Skeletal muscle tissue (tissue), 4 donors: ENCODE measurements around the gene PPARG. TPM values are rescaled to one million over a fixed set of nuclear protein-coding genes. Genes with fewer than 3 reads are reported as not detected.

Source experiments
- H3K27ac ChIP-seq: one replicate; pipeline ENCODE4 v1.7.0; 2013; ENCODE audit warnings: mild to moderate bottlenecking, low read depth, low read length, inconsistent platforms
- H3K27me3 ChIP-seq, 3 donors: one replicate each; pipeline ENCODE4 v1.7.0; 2013; ENCODE audit warnings: low read length in 3 of 3; ENCODE audit not compliant: control insufficient read depth in 3 of 3, insufficient read depth in 3 of 3
- H3K36me3 ChIP-seq, 3 donors: one replicate each; pipeline ENCODE4 v1.7.0; 2013; ENCODE audit warnings: low read length in 3 of 3; ENCODE audit not compliant: control insufficient read depth in 3 of 3, insufficient read depth in 3 of 3
- H3K4me1 ChIP-seq, 3 donors: one replicate each; pipeline ENCODE4 v1.7.0; 2013; ENCODE audit warnings: low read length in 3 of 3, mild to moderate bottlenecking in 3 of 3; ENCODE audit not compliant: control insufficient read depth in 3 of 3, insufficient read depth in 3 of 3
- H3K4me3 ChIP-seq, 3 donors: one replicate each; pipeline ENCODE4 v1.7.0; 2013; ENCODE audit warnings: low read length in 3 of 3
- H3K9ac ChIP-seq, 3 donors: one replicate each; pipeline ENCODE4 v1.7.0; 2013; ENCODE audit warnings: low read length in 3 of 3, mild to moderate bottlenecking in 3 of 3, moderate library complexity in 2 of 3, low read depth in 1 of 3
- H3K9me3 ChIP-seq, 3 donors: one replicate each; pipeline ENCODE4 v1.7.0; 2013; ENCODE audit warnings: low read length in 3 of 3; ENCODE audit not compliant: control insufficient read depth in 3 of 3
- total RNA-seq: library from RNA; depleted of rRNA; stranded (reverse); fragments of >200 nt; gene quantifications from one replicate; pipeline ENCODE4 v1.2.3, GENCODE V29; 2014
- donor health status: Osteomylitis.

PPARG gene
- total RNA-seq, 1 donor from 2014 or later = 30.3 TPM

GRCh38 chr3:12433823-12434222, 145.0 kb downstream of the PPARG start:
- H3K9me3 ChIP-seq = no peaks in the 10 kb centered on the region
- H3K27me3 ChIP-seq = peaks cover 0 to 7% (median 0%) of the 10 kb centered on the region in 3 donors
- H3K4me1 ChIP-seq = peaks cover 0 to 12% (median 0%) of the 10 kb centered on the region in 3 donors
- no peak overlapping the region for H3K27ac ChIP-seq
- no peaks in the 10 kb centered on the region for H3K36me3 ChIP-seq
- H3K9ac ChIP-seq = no peak overlapping the region
- H3K4me3 ChIP-seq = no peak overlapping the region

GRCh38 chr3:12436514-12437220, 147.8 kb downstream of the PPARG start:
- H3K27ac ChIP-seq = peak overlapping the region; percentile 30
- H3K9ac ChIP-seq = peak overlapping the region in 1 of 3 donors; percentile 16
- H3K9me3 ChIP-seq = no peaks in the 10 kb centered on the region
- no peaks in the 10 kb centered on the region for H3K36me3 ChIP-seq
- peaks cover 4 to 12% (median 9%) of the 10 kb centered on the region in 3 donors for H3K4me1 ChIP-seq
- H3K27me3 ChIP-seq = peaks cover 0 to 14% (median 3%) of the 10 kb centered on the region in 3 donors
- H3K4me3 ChIP-seq = no peak overlapping the region

GRCh38 chr3:12437221-12437605, 148.3 kb downstream of the PPARG start:
- Histone ChIP-seq H3K4me1 (peaks cover 4 to 12% (median 9%) of the 10 kb centered on the region in 3 donors), H3K27me3 (peaks cover 4 to 18% (median 6%) of the 10 kb centered on the region in 3 donors), H3K9me3 (no peaks in the 10 kb centered on the region), H3K36me3 (no peaks in the 10 kb centered on the region), H3K9ac (no peak overlapping the region), H3K4me3 (no peak overlapping the region), H3K27ac (no peak overlapping the region)

DNA sequence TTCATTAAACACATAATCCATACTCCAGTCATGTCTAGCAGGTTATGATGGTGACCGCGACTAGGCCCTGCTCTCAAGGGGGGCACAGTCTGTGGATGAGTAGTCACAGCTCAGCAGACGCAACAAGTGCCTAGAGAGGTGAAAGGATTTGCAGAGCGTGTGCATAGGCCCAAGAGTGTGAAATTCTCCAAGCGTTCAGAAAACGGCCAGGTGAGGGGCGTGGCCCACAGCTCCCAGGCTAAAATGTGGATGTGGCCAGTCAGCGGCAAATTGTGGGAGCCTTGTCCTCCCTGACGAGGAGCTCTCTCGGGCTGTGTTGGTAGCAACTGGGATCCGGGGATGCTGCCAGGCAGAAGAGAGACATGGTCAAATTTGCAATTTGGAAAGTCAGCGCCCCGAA, 149.0 kb downstream of the PPARG start:
- Histone ChIP-seq H3K9ac (no peak overlapping the region), H3K4me3 (no peak overlapping the region), H3K36me3 (no peaks in the 10 kb centered on the region), H3K27me3 (peaks cover 4 to 24% (median 6%) of the 10 kb centered on the region in 3 donors), H3K4me1 (peaks cover 9 to 15% (median 13%) of the 10 kb centered on the region in 3 donors), H3K27ac (no peak overlapping the region), H3K9me3 (no peaks in the 10 kb centered on the region)

- Histone ChIP-seq H3K27ac (no peak overlapping the region), H3K4me3 (no peak overlapping the region), H3K9me3 (no peaks in the 10 kb centered on the region), H3K9ac (no peak overlapping the region), H3K36me3 (no peaks in the 10 kb centered on the region), H3K4me1 (peaks cover 9 to 16% (median 14%) of the 10 kb centered on the region in 3 donors), H3K27me3 (peaks cover 4 to 29% (median 9%) of the 10 kb centered on the region in 3 donors)
Measured at GRCh38 chr3:12438318-12438717, 149.4 kb downstream of the PPARG start.

GRCh38 chr3:12439161-12439940, 150.5 kb downstream of the PPARG start:
- Histone ChIP-seq H3K27ac (no peak overlapping the region), H3K36me3 (no peaks in the 10 kb centered on the region), H3K27me3 (peaks cover 4 to 38% (median 12%) of the 10 kb centered on the region in 3 donors), H3K4me1 (peaks cover 9 to 16% (median 14%) of the 10 kb centered on the region in 3 donors), H3K4me3 (no peak overlapping the region), H3K9ac (no peak overlapping the region), H3K9me3 (no peaks in the 10 kb centered on the region)

GRCh38 chr3:12440927-12441714, 152.3 kb downstream of the PPARG start:
- Histone ChIP-seq H3K4me1 (peaks cover 9 to 16% (median 14%) of the 10 kb centered on the region in 3 donors), H3K4me3 (no peak overlapping the region), H3K9ac (no peak overlapping the region), H3K36me3 (no peaks in the 10 kb centered on the region), H3K27ac (no peak overlapping the region), H3K9me3 (no peaks in the 10 kb centered on the region), H3K27me3 (peaks cover 4 to 40% (median 23%) of the 10 kb centered on the region in 3 donors)

DNA sequence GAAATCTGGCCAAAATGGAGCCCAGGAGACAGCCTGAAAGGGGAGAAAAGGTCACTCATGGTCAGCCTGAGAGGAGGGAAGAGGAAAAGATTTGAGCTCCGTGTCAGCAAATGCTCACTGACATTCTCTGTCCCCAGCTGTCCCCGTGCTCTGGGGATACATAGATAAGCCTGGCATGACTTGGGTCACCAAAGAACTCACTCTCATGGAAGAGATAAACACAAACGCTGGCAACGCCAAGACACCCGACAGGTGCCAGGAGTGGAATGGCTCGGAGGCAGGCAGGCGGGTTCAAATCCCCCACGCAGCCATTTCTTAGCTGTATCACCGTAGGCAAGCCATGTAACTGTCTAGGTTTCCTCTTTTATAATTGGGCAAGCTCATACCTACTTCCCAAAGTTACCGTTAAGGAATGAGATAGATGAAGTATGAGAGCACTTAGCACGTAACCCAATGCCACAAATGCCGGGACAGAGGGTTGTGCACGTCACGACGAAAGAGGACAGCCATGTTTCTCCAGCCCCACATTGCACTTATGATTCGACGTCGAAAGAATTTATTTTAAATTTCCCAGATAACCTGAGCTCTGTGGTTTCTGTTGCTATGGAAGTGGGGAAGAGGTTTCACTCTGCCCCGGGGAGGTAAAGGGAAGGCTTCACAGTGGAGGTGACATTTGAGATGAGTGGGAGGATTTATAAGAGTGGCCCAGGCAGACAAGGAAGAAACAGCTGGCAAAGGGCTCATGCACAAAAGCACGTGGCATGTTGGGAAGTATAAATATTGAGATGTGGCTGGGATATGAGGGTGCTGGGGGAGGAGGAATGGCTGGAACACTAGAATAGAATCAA, 154.0 kb downstream of the PPARG start:
- Histone ChIP-seq H3K27ac (no peak overlapping the region), H3K27me3 (peaks cover 4 to 36% (median 25%) of the 10 kb centered on the region in 3 donors), H3K9me3 (no peaks in the 10 kb centered on the region), H3K9ac (no peak overlapping the region), H3K36me3 (no peaks in the 10 kb centered on the region), H3K4me3 (no peak overlapping the region), H3K4me1 (peaks cover 8 to 14% (median 9%) of the 10 kb centered on the region in 3 donors)
